GM19328 (cell line): ENCODE measurements around the gene SCD5.

ENCODE experiments used
- ATAC-seq: cut with Tn5 transposase; IDR thresholded peaks from one replicate; pipeline ENCODE4 v1.9.1; 2021; ENCODE audit warnings: mild to moderate bottlenecking, moderate library complexity; ENCODE audit not compliant: unreplicated experiment

SCD5 gene

GRCh38 chr4:82797405-82798111 lies 1.0 kb downstream of the SCD5 start:
- no peak for ATAC-seq

- no peak for ATAC-seq
These were observed 1.6 kb downstream of the SCD5 start for GRCh38 chr4:82797040-82797404.

- ATAC-seq: no peak
These were observed 5.5 kb downstream of the SCD5 start for GRCh38 chr4:82792912-82793649.

GRCh38 chr4:82791179-82791578 lies 7.4 kb downstream of the SCD5 start:
- ATAC-seq: no peak

- no peak for ATAC-seq
These were observed 8.4 kb downstream of the SCD5 start for GRCh38 chr4:82790060-82790660.

- no peak for ATAC-seq
These were observed 9.4 kb downstream of the SCD5 start for GRCh38 chr4:82789025-82789776.

- ATAC-seq: no peak
These were observed 11.3 kb downstream of the SCD5 start for GRCh38 chr4:82787342-82787741.

GRCh38 chr4:82786828-82787227 lies 11.8 kb downstream of the SCD5 start:
- ATAC-seq: no peak

GRCh38 chr4:82785611-82786400 lies 12.8 kb downstream of the SCD5 start:
- ATAC-seq: no peak

- no peak for ATAC-seq
These were observed 13.7 kb downstream of the SCD5 start for GRCh38 chr4:82784681-82785610.

- ATAC-seq: no peak
These were observed 15.8 kb downstream of the SCD5 start for GRCh38 chr4:82782626-82783345.

GRCh38 chr4:82780752-82781231 lies 17.8 kb downstream of the SCD5 start:
- no peak for ATAC-seq

- no peak for ATAC-seq
These were observed 18.3 kb downstream of the SCD5 start for GRCh38 chr4:82780170-82780751.

GRCh38 chr4:82779032-82779431 lies 19.6 kb downstream of the SCD5 start:
- ATAC-seq: no peak

GRCh38 chr4:82777857-82778525 lies 20.6 kb downstream of the SCD5 start:
- ATAC-seq: no peak

- no peak for ATAC-seq
These were observed 21.6 kb downstream of the SCD5 start for GRCh38 chr4:82776925-82777542.

GRCh38 chr4:82775243-82775642 lies 23.4 kb downstream of the SCD5 start:
- no peak for ATAC-seq
